Parietal lobe (tissue), 2 donors: Measurements from ENCODE around the gene VTI1B. TPM values are rescaled to one million over a fixed set of nuclear protein-coding genes. Genes with fewer than 3 reads are reported as not detected.

Experiments
- small RNA-seq: library from RNA; depleted of rRNA; stranded (forward); fragments of <200 nt; gene quantifications from one replicate; pipeline ENCODE3, GENCODE V24; 2014; ENCODE audit warnings: low replicate concordance
- total RNA-seq: library from RNA; depleted of rRNA; stranded (reverse); fragments of >200 nt; gene quantifications from one replicate; pipeline ENCODE4 v1.2.3, GENCODE V29; 2014

Gene VTI1B, protein sequence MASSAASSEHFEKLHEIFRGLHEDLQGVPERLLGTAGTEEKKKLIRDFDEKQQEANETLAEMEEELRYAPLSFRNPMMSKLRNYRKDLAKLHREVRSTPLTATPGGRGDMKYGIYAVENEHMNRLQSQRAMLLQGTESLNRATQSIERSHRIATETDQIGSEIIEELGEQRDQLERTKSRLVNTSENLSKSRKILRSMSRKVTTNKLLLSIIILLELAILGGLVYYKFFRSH
- total RNA-seq: 62.0 TPM

DNA sequence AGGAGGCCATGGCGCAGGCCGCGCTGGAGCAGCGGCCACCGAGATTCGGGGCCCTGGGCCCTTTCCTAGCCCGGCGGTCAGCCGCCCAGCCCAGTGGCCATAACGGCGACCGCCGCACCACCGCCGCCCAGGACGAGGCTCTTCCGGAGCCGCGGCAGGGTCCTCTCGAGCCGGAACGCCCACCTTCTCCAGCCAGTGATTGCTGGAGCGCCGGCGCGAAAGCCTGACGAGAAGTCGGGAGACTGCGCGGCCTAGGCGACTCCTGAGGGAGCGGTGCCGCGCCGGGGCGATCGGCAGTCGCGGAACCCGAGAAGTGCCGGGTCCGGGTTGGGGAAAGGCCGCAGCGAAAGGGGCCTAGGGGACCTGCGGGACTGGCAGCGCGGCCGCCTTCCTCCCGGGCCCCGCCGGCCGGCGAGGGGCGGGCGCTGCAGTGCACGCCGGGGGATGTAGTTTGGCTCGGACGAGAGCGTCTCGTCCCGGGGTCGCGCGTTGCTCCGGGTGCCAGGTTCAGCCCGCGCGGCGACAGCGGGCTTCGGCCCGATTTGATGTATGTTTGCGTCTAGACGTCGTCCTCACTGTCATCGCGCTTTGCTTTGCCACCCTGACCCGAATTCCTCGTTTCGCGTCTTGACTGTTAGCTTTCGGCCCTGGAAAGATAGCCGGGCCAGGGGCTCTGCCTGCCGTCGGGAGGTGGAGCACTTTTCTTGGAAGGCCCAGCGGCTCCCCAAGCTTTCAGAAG lies at the start of gene VTI1B:
VTI1B (minus strand) TSS at position 153 of the 739 bp plus-strand sequence; CDS start at position 10, 143 bp downstream.

DNA sequence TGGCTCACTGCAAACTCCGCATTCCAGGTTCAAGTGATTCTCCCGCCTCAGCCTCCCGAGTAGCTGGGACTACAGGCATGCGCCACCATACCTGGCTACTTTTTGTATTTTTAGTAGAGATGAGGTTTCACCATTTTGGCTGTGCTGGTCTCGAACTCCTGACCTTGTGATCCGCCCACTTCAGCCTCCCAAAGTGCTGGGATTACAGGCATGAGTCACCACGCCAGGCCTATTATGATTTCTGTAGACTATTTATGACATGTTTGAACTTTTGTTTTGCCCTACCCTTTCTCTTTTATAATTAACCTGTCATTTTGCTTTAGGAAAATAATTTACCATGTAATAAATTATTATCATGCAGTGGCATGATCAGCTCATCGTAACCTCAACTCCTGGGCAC lies 27.1 kb upstream of the VTI1B start, which contains the start of gene RDH12:
RDH12 (plus strand) TSS at position 395 of the 400 bp plus-strand sequence. CDS start 20,757 bp downstream, outside the sequence.

GRCh38 chr14:67695394-67695949 lies 21.0 kb upstream of the VTI1B start, which contains the start of gene RDH11:
TSS of gene RDH11 (minus strand) at chr14:67695764. CDS start at chr14:67695703, 61 bp downstream.

GRCh38 chr14:67619446-67620216 lies 54.8 kb downstream of the VTI1B start, which contains the start of gene ARG2:
TSS of gene ARG2 (plus strand) at chr14:67619920. CDS start at chr14:67619978, 58 bp downstream.

GRCh38 chr14:67599698-67600561 lies 74.5 kb downstream of the VTI1B start, which contains the start of gene PIGH:
TSS of gene PIGH (minus strand) at chr14:67600268. CDS start at chr14:67600203, 65 bp downstream.

Small RNA genes lying within 50 kb of the gene (small RNA-seq; reads per million reads assigned to genes)
- gene AL132640.3 (not detected), gene RF00019 (not detected), gene RN7SL369P (not detected), gene RNA5SP386 (not detected)

Other genes starting within 250 kb of the VTI1B start
- gene TMEM229B, start 185.9 kb downstream of the VTI1B start, total RNA-seq: 19.1 TPM
- 37.2 TPM for gene PLEKHH1, start 141.3 kb downstream of the VTI1B start, total RNA-seq
- 29.4 TPM for gene PIGH, start 74.4 kb downstream of the VTI1B start, total RNA-seq
- 40.7 TPM for gene ARG2, start 54.7 kb downstream of the VTI1B start, total RNA-seq
- 124 TPM for gene RDH11, start 21.1 kb upstream of the VTI1B start, total RNA-seq
- not detected for gene RDH12, start 27.3 kb upstream of the VTI1B start, total RNA-seq
- 56.0 TPM for gene ZFYVE26, start 142.0 kb upstream of the VTI1B start, total RNA-seq
- 13.5 TPM for gene RAD51B, start 145.1 kb upstream of the VTI1B start, total RNA-seq